ENCODE measurements around the gene NUP54.

The NUP54 gene

DNA sequence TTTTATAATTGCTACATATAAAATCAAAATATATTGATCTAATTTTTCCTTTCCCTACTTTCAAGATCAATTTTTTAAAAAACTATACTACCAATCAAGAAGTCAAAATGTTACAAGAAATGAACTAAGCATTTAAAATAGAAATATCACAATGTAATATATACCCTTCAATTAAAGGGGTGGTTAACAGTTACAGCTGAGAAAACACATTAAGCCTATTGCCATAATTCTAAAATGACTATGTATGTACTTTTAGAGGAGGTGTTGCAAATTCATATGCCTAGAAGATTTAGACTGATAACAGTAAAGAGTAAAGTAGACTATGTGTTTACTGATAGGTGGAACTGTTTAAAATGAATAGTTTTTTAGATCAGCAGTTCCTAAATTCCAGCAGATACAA lies 3.7 kb downstream of the NUP54 start:
- DNase-seq (ENCODE audit: low read depth in 2 of 2) = no peak

DNA sequence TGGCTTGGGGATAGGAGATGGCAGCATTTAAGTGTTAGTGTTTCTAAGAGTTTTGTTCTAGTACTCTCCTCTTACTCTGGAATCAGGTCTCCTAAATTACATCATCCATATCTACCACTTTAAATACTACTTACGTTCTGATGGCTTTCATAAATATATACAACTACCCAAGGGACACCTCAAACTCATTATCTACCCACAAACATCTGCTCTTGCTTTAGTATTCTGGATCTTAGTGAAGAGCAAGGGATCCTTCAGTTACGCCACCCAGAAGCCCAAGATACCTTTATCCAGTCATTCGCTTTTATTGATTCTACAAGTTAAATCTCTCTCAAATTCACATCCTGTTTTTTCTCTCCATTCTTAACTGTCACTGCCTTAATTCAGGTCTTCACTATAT lies 7.0 kb downstream of the NUP54 start:
- no peak for DNase-seq (ENCODE audit: low read depth in 2 of 2)

DNA sequence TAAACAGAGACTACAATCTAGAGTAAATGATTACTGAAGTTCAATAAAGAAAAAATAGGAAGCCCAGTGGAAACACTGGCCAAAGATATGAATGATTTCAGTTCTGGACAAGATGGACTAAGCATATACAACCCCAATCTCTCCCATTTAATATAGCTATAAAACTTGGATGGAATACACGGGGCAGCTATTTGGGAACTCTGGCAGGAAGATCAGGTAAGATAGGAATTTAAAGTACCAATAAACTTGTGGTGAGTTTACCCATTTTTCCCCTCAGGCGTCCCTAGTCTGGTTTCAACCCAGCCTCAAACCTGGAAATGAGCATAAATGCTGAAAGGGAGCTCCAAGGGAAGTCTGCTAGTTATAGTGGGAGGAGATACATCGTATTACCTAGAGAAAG lies 20.4 kb downstream of the NUP54 start:
- DNase-seq (ENCODE audit: low read depth in 2 of 2) = no peak

DNA sequence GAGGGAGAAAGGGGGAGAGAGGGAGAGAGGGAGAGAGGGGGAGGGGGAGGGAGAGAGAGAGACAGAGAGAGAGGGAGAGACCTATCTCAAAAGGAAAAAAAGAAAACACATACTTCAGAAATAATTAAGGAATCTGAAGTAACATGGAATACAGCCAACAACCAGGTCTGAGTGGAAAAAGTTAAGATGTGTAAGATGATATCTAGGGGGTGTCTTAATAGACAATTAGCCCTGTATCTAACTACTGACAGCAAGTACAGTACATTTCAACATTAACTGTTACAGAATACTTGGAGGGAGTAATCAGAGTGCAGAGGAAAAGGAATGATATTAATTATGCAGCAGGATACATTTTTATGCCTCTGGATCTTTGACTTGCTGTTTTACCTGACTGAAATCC lies 22.4 kb downstream of the NUP54 start:
- no peak for DNase-seq (ENCODE audit: low read depth in 2 of 2)

DNA sequence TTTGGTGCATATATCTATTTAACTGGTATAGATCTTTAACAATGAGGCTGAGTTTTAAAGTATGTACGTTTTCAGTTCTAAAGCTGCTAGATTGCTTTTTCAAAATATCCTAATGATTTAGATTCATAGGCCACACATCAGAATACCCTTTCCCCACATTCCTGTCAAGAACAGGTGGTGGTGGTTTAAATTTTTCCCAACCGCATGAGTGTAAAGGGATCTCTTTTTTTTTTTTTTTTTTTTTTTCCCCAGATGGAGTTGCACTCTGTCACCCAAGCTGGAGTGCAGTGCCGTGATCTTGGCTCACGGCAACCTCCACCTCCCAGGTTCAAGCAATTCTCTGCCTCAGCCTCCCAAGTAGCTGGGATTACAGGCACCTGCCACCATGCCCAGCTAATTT lies 28.0 kb downstream of the NUP54 start:
- no peak for DNase-seq (ENCODE audit: low read depth in 2 of 2)

DNA sequence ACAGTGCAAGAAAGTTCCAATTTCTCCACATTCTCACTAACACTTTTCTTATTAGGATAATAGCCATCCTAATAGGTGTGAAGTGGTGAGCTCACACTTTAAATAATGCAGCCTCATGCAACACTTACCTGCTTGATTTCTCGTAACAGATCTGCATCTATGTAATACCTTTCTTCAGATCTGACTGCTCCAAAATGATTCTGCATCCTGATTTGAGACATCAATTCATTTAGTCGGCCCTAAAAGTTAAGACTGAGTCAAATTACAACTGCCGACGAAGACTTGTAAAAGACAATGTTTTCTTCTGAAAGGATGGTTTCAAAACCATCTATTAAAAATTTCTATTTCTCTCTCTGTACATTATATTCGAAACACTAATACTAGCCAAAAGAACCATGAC lies 30.7 kb downstream of the NUP54 start:
- DNase-seq (ENCODE audit: low read depth in 2 of 2) = no peak

DNA sequence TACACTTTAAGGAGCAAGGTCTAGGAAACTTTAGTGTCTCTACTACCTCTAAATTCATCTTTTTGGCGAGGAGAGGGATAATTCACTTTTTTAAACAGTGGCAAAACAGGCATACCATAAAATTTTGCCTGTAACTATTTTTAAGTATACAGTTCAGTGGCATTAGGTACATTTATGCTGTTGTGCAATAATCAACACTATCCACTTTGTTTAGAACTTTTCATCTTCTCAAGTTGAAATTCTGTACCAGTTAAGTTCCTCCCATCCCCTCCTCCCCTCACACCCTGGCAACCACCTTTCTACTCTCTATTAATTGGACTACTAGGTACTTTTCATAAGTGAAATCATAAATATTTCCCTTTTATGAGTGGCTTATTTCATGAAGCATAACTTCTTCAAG lies 31.4 kb downstream of the NUP54 start:
- DNase-seq (ENCODE audit: low read depth in 2 of 2) = no peak

DNA sequence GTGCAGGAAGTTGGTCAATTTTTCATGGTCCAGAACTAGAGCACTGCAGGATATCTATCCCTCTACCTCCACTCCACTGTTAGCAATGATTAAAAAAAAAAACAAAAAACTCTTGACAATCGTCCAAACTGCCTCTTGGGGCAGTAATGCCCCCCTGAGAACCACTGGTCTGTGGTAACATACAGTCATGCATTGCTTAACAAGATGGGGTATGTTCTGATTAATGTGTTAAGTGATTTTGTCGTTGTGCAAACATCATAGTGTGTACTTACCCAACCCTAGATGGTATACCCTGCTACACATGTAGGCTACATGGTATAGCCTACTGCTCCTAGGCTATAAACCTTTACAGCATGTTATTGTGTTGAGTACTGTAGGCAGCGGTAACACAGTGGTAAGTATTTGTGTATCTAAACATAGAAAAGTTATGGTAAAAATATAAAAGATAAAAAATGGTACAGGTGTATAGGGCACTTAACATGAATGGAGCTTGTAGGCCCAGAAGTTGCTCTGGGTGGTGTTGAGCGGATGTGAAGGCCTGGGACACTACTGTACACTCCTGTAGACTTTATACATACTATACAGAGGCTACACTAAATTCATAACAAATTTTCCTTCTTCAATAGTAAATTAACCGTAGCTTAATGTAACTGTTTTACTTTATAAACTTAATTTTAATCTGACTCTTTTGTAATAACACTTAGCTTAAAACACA lies 39.6 kb downstream of the NUP54 start:
- DNase-seq (ENCODE audit: low read depth in 2 of 2) = no peak

DNA sequence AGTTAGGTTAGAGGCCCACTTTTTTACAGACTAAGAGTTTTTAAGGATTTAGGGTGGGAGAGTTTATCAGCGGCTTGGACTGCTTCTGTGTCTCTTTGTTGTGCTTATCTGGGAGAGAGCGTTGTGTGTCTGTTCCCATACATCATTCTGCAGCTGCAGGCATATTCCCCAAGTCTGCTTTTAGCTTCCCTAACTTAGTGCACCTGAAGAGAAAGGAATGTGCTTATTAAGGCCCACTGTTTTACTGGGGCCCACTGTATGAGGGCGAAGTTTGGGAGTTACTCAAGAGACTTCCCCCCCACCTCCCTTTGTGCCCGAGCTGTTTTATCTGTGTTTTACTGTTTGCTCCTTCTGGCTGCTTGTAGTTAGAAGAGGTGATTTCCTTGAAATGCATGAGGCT lies 41.8 kb downstream of the NUP54 start:
- DNase-seq (ENCODE audit: low read depth in 2 of 2) = no peak

DNA sequence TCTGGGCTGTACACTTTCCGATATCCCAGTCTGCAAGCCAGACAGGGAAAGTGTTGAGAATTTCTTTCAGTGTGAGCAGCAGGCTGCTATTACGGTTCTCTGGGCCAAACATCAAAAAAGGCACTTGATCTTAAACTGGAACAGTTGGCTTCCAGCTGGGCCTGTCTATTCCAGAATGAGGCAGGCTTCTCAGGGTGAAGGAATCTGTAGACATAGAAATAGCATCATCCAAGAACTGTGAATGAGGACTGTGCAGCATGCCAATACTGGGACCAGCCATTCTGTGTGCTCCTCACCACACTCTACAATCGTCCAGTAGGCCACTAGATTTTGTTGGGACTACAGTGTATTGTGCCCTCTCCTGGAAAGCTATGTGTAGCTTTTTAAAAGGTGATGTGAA lies 42.5 kb downstream of the NUP54 start:
- DNase-seq (ENCODE audit: low read depth in 2 of 2) = no peak

DNA sequence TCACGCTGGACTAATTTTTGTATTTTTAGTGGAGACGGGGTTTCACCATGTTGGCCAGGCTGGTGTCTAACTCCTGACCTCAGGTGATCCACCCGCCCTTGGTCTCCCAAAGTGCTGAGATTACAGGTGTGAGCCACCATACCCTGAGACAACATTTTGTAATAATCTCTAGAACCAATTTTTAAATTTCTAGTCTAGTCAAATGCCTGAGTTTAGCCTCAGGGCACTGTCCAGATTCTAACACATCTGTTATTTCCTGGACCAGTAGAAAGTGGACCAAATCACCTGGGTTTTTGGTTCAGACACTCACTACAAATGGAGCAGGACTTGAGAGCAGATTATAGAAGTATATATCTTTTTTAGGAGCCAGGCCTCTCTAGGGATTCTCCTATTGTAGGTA lies 52.1 kb downstream of the NUP54 start:
- no peak for DNase-seq (ENCODE audit: low read depth in 2 of 2)

DNA sequence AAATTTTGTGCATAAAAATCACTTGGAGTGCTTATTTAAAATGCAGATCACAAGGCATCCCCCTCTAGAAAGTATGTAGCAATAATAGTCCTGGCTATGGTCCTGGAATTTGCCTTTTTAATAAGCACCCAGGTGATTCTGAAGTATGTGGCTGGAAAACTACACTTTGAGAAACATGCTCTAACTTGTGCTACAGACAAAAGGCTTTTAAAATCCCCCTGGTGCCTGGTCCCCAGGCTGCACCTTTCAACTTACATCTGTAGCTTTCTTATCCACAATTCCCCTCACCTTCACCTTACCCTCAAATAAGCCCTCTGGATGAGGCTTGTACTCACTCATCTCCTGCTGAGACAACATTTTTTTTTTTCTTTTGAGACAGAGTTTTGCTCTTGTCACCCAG lies 52.6 kb downstream of the NUP54 start:
- no peak for DNase-seq (ENCODE audit: low read depth in 2 of 2)

DNA sequence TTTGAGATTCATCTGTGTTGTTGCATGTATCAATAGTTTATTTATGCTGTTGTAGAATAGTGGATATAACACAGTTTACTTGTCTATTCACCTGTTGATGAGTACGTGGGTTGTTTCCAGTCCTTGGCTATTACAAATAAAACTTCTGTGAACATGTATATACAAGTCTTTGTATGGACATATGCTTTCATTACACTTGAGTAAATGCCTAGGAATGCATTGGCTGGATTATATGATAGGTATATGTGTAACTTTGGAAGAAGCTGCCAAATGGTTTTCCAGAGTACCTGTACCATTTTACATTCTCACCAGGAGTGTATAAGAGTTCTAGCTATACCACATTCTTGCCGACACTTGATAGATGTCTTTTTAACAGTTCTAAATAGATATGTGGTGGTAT lies 57.1 kb downstream of the NUP54 start:
- DNase-seq (ENCODE audit: low read depth in 2 of 2) = no peak

DNA sequence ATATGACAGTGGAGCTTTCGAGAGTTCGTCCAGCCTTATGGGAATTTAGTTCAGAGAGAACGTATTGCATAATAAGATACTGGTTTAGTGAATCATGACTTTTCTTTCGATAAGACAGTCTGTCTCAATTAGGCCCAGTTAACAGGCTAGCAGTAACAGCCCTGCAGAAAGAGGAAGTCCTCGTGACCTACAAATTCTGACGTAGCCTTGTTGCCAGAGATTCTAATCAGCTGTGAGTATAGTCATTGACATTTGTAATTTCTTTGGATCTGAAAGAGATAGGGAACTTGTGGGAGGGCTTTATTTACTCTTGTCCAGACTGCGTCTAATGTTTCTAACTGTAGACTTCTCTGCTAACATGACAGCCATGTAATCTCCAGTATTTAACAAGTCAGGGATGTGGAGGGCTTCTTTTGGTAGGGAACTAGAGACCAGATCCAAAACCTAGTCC lies 57.9 kb downstream of the NUP54 start:
- DNase-seq (ENCODE audit: low read depth in 2 of 2) = no peak

DNA sequence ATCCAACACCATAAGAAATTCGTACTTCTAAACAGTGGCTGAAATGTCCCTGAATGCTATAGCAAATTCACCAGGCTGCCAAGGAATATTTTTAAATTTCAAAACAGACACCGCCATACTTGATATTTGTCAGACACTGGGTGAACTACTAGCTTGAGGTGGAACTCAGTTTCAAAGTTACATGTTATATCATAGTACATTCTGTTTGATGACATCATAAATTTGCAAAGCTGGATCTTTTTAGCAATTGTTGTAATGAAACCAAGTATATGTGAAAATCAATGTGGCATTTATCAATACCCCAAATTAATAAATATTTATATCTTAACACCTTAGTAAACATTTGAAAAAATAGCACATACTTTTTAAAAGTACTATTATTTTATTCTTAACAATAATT lies 59.5 kb downstream of the NUP54 start:
- DNase-seq (ENCODE audit: low read depth in 2 of 2) = no peak

DNA sequence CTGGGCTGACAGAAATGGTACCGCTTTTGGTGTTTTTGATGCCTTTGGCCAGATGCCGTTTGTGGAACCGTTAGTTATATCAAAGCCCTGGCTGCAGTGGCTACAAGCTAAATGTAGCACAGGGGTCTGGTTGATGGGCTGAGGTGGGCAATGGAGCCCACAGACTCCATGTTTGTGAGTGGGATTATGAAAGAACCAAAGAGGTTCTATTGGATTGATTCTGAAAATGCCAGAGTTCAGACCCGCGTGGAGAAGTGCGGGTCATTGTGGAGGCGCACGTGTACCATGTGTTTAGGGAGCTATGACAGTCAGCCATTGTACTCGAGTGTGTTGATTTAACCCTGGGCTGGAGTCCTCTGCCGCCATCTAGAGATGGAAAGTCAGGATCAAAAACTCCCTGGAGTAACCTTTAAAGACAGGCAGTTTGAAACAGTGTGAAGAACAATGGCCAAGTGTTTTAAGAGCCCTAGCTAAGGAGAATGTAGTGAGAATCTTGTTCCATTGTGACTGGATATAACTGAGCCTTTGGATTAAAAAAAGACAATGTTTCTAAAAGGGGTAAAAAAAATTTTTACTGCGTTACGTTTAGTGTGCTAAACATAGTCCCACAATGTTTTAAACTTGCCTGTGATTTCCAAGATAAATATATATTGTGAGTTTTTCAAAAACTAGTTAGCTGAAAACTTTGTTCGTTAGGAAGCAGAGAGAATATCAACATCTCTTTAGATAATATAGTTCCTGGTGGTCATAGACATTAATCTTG lies 61.0 kb downstream of the NUP54 start:
- DNase-seq (ENCODE audit: low read depth in 2 of 2) = no peak

DNA sequence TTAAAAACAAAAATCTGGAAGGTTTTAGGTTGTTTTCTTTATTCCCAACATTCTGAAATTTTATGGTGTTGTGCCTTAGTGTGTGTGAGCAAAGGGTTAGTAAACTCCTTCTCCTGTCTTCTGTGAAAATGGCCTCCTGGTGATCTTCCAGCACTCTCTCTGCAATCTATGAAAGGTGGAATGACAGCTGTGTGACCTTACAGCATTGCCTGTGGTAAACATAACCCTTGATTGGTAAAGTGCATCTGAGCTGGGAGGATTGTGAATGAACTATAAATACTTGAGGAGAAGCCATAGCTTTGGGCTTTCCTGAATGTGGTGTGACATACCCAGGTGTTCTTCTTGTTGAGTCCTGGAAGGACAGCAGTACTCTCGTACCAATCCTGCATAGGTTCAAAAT lies 63.7 kb downstream of the NUP54 start:
- no peak for DNase-seq (ENCODE audit: low read depth in 2 of 2)

DNA sequence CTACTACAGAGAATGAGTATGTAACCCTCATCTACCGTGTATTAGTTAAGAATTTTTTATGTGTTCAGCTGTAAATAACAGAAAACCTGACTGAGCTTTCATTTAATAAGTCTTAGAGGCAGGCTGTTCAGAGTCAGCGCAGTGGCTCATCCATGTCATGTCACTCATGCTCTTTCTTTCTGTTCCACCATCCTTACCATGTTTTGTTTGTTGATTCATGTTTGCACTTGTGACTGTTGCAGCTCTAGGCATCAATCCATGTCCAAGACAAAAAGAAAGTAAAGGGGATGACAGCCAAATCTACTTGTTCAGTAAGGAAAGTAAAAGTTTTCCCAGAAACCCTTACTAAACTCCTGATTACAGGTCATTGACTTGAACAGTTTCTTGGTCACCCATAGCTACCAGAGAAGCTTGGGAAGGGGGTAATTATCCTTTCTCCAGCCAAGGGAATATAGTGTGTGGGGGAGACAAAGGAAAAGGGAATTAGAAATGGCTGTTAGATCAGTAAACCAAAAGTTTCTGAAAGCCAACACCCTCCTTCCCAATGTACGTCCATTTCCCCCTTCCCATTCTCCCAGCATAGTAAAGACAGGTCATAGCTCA lies 64.7 kb downstream of the NUP54 start:
- no peak for DNase-seq (ENCODE audit: low read depth in 2 of 2)

DNA sequence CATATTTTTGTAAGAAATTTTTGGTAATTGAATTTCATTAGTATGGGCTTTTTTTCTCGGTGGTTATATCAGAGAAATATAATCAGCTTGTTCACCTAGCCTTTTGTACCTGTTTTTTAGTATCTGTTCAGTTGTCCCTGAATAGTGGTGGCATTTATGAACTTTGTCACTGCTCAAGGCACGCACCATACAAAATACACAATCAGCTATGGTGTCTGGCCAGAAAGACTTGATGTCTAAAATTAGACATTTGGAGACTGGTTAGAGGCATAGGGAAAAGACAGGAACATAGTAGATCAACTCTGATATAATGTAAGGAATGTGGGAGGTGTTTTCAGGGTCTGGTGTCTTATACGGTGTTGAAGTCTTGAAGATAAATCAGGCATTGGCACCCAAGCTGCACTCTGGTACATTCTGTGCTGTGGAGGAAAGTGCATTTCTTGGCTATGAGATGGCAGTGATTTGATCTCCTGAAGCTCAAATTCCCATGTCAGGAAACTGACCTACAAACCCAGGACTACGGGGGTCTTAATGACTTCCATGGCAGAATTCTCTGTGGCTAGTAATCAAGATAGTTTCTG lies 70.1 kb downstream of the NUP54 start:
- no peak for DNase-seq (ENCODE audit: low read depth in 2 of 2)

DNA sequence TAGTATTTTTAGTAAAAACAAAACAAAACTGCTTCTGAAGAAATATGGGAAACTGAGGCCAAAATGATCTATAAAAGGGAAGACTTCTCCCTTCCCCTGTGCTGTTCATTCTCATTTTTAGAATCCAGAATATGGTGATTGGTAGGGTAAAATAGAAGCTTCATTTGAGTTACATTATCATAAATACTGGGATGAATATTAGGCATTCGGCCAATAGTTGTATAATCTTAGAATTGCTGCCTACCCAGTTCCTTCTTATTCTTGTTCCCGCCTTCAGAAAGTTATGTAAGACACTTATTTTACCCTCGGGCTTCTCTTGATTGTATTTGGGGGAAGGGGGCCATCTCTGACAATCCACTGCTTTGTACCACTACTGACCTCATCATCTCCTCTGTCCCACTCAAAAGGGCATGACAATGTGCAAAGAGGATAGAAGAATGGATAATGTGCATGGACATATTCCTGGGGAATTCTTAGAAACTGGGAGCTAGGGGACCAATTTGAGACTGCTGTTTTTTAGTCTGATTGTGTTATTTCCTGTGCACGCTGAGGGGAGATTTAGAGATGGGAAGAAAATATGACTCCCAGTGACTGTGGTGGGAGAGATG lies 73.1 kb downstream of the NUP54 start:
- no peak for DNase-seq (ENCODE audit: low read depth in 2 of 2)

DNA sequence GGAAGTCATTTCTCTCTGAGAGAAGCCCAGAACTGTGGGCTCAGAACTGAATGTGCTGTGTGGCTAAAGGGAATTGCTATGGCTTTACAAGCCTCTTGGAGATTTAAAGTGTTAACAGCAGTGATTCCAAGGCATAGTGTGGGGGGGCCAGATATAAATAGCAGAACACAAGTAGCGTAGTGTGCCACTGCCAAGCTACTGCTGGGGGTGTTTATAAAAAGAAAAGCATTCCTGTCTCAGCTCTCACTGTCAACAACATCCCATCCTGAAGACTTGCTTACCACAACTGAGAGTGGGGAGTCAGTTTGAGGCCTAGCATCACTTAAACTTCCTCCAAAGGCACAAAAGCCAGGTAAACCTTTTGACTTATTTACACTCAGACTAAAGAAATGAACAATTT lies 73.7 kb downstream of the NUP54 start, which contains the start of gene ART3:
Gene ART3, plus strand, starts transcription at position 242 of the 400 bp plus-strand sequence. CDS start 1,181 bp downstream, outside the sequence.
- DNase-seq (ENCODE audit: low read depth in 2 of 2) = no peak

DNA sequence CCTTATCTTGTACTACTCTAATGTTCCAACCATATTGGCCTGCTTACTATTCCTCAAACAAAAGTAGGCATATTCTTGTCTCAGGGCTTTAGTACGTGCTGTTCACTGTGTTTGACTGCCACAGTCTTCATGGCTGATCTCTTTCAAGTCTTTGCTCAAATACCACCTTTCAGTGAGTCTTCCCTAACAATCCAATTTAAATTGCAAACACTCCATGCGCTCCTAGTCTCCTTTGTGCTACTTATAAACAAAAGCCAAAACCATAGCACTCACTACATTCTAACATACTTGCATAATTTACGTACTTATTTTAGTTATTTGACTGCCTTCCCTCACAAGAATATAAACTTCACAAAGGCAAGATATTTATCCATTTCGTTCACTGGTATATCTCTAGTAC lies 75.4 kb downstream of the NUP54 start:
- DNase-seq (ENCODE audit: low read depth in 2 of 2) = no peak

Measured in stimulated activated CD8-positive, alpha-beta memory T cell treated with anti-CD3 and anti-CD28 coated beads, Interleukin-15, amount 100 ng/mL, for 48 hours (primary cell).